Measurements from ENCODE around the gene FAM20C.
A peak's percentile ranks its signal among the peaks of the same experiment; 100 is the strongest.

The FAM20C gene

DNA sequence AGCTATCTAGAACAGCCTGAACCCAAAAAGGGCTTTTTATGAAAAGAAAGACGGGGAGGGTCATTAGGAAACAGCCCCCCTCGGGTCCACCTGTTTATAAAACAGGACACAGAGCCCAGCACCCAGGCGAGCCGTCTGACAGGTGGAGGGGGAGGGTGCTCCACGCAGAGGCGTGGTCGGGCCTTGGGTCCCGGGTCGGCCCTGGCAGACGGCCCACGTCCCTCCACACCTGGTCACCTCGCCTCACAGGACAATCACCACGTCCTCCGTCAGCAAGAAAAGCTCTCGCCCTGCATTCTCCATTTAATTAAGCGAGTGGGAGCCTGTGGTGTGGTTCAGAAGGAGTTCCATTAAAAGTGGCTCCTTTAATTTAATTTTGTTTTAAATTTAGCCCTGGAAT lies 55.3 kb downstream of the FAM20C start:
- DNase-seq: no peak

DNA sequence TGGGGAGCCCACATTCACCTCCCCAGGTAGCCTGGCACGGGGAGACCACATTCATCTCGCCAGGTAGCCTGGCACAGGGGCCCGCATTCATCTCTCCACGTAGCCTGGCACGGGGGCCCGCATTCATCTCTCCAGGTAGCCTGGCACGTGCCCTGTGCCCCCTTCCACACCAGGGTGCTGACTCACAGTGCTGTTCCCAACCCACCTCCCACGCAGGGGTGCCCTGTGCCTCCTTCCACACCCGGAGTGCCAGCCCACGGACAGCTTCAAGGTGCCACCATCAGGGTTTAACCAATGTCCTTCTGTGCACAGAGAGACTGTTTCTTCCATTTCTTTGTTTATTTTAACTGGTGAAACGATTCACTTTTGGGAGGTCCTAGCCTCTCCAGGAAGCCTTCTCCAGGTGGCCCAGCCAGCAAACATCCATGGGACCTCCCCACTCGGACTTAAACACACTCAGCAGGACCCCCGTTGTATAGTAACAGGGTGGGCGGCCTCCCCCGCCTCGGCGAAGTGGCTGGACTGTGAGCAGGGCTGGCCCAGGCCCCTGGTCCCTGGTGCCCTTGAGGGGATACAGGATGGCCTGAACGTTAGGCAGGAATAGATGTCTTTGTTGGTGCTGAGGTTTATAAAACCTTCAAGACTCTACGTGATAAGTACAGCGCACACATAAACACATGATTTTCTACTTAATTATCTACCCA lies 56.5 kb downstream of the FAM20C start:
- DNase-seq: no peak

DNA sequence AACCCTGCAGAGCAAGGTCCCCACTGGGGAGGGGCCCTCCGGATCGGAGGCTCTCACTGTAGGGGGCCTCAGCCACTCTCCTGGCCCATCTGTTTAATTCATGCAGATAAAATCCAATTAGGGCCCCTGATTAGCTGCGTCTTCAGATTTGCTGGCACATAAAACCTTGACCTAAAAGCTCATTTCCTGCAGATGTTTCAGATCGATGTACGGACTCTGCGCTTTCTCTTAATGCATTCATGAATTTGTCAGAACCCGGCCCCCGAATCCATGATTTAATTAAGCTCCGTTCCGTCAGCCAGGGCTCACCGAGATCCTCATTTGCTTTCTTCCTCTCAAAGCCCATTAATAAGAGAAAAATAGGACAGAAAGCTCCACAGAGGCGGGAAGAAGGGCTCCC lies 57.6 kb downstream of the FAM20C start:
- DNase-seq: no peak

DNA sequence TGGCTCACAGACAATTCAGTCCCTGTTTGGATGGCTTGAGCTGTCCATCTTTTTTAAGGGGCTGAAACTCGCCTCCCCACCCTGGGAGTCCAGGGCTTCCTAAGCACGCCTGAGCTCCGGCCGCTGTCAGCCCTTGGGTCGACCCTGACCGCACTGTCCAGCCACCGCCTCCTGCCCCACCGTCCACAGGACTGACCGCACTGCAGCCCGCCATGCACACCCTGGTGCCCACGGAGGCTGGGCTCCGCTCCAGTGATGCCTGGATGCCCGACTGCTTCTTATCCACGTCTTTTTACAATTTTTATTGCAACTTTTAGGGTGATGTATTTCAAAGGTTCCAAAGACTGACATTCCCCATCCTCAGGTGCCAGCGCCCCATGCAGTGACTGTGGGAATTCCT lies 58.2 kb downstream of the FAM20C start:
- DNase-seq: no peak

DNA sequence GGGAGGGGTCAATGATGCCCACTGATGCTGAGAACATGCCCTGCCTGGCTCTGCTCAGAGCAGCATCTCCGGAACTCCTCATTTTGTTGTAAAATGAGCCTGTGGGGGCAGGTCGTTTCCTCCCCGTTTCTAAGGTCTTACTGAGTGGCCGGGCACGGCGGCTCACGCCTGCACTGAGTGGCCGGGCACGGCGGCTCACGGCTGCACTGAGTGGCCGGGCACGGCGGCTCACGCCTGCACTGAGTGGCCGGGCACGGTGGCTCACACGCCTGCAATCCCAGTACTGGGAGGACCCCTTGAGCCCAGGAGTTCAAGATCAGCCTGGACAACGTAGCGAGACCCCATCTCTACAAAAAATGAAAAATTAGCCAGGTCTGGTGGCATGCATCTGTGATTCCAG lies 58.6 kb downstream of the FAM20C start:
- no peak for DNase-seq

DNA sequence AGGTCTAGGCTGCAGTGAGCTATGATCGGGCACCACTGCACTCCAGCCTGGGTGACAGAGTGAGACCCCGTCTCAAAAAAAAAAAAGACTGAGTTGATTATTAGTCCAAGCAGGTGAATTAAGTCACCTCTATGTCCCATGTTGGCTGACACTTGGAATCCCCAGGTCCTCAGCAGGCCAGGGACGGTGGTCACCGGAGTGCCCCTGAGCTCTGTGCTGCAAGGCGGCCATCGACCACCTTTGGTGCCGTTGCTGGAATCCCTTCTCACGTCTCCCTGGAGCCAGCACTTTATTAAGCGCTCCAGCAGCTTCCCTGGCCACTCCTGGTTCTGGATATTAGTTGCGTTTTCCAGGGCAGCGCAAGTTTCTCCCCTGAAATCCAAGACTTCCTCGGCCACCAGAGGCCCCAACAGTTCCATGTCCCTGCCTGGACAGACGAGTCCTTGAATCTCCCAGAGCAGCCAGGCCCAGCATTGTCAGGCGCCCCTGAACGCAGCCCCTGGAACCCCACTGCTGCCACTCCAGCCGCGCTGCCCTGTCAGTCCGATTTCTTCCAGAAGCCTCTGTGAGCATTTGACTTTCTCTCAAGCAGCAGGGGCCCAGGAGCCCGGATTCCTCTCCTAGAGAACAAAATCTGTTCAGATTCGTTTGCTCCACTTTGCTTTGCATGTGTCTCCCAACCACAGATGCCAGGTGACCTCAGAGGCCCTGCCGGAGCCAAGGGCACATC lies 59.2 kb downstream of the FAM20C start:
- DNase-seq: no peak

DNA sequence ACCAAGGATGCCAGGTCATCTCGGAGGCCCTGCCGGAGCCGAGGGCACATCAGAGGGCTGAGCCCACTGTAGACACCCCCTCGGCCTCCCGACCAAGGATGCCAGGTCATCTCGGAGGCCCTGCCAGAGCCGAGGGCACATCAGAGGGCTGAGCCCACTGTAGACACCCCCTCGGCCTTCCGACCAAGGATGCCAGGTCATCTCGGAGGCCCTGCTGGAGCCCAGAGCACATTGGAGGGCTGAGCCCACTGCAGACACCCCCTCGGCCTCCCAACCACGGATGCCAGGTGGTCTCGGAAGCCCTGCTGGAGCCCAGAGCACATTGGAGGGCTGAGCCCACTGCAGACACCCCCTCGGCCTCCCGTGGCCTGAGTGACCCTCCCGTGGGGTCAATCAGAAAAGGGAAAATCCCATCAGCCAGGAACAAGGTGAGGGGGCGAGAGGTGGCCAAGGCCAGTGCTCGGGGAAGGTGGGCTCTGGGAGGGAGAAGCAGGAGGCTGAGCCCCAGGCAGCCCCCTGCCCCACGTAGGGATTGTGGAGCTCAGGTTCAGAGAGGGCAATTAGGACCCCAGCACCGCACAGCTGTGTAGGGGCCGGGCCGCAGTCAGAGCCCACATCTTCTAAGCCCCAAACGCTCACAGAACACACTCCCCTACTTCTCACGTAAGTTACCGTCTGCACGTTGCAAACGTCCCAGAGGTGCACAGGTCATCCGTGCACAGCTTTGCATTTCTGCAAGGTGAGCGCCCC lies 60.0 kb downstream of the FAM20C start:
- DNase-seq: no peak

DNA sequence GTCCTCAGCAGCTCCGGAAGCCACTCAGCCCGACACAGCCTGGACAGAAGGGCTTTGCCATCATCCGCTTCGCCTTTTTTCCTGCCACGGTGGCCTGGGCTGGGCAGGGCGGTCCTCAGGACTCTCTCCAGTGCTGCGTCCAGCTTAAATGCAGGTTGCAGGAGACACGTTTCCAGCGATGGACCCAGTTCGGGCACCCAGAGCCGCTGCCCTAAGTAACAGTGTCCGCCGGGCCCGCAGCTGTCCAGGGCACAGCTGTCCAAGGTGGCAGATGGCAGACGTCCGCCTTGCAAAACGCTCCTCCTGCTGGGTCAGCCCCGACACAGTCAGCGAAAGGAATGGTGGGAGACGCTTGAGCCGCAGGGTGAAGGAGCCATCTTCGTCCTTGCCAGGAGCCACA lies 60.6 kb downstream of the FAM20C start:
- no peak for DNase-seq

DNA sequence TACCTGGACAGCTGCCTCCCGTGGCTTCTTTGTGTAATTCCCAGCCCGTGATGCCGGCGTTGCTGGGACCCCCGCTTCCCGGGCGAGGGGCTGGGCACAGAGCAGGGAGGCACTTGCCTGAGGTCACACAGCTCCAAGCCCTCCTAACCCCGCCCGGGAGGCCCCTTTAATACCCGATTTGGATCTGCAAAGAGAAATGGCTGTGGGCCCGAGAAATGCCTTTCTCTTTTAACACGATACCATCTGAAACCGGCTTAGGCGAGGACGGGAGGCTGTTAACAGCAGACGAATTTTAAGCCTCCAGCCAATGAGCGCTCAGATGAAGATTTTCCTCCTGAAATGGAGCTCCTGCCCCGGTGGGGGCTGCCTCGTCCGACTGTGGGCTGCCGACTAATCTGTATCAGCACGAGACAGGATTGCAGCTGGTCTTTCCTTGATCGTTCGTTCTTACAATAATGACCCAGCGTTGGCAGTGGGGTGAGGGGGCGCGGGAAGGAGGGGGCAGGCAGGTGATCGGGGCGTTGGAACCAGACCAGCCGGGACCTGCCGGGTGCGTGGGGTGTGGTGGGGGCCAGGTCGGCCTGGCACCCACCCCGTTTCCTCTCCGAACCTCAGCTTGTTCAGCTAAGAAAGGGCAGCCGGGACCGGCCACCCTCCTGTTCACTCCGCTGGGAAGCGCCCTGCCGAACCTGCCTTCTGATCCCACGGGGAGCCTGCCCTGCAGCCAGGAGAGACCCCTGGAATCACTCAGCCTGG lies 61.4 kb downstream of the FAM20C start:
- DNase-seq: no peak

DNA sequence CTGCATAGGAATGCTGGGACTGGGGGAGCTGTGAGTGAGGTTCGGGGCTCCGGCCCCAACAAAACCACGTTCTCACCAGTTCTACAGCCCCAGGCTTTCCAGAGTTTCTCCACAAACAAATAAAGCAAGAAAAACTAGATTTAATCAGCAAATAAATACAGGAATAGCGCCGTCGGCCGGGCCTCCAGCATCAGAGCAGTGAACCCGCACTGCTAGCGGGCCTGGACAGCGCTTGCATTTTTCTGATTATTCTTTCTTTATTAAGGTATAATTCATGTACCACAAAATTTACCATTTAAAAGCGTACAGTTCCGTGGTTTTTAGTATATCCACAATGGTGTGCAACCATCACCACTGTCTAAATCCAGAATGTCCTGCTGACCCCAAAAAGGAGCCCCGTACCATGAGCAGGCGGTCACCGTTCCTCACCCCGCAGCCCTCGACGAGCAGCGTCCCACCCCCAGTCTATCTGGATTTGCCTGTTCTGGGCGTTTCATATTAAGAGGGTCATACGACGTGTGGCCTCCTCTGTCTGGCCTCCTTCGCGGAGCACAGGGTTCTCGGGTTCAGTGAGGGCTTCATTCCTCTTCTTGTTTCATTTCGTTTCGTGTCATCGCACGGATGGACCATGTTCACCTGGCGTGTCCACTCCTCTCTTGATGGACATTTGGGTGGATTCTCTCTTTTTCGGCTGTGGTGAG lies 62.1 kb downstream of the FAM20C start:
- no peak for DNase-seq

DNA sequence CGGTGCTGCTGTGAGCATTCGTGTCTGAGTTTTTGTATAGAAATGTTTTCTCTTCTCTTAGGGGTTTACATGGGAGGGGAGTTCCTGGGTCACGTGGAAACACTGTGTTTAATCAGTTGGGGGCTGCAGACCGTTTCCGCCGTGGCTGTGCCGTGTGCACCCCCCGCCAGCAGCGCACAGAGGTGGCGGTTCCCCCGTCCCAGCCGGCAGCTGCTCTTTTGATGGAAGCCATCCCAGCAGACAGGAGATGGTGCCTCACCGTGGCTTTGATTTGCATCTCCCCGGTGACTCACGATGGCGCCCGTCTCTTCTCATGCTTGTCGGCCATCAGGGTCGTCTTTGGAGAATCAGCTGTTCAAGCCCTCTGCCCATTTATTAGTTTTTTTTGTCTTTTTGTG lies 62.7 kb downstream of the FAM20C start:
- no peak for DNase-seq

DNA sequence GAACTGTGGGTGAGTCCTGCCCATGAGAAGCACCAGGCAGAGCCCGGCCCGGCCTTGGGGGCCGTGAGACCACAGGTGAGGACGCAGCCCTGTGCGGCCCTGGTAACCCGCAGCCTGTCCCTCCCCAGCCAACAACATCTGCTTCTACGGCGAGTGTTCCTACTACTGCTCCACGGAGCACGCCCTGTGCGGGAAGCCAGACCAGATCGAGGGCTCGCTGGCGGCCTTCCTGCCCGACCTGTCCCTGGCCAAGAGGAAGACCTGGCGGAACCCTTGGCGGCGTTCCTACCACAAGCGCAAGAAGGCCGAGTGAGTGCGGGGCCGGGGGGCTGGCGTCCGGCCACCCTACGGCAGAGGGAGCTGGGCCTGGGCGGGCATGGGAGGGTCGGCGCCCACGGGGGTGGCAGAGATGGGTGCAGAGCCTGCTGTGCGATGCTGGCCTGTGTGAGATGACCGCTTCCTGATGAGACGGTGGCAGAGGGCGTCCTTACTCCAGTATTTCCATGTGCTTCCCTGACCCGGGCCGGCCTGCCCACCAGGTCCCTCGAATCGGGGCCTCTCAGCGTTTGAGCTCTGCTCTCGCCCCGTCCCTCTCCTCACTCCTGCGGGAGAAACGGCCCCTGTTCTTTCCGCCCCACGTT lies 63.5 kb downstream of the FAM20C start:
- DNase-seq: no peak

DNA sequence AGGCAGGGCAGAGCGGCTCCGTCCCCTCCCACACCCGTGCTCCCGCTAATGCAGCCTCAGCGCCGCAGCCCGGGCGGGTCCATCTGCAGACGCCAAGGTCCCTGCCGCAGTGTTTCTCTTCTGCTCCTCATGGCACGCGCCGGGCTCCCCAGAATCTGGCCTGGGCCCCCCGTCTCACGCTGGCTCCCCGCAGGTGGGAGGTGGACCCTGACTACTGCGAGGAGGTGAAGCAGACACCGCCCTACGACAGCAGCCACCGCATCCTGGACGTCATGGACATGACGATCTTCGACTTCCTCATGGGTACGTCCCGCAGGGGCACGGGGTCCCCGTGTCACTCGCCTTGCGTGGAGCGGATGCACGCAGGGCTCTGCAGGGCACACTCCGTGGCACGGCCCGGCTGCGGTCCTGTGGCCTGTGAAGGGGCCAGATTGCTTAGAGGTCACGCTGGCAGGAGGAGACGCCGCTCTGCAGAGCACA lies 64.1 kb downstream of the FAM20C start:
- DNase-seq: no peak

DNA sequence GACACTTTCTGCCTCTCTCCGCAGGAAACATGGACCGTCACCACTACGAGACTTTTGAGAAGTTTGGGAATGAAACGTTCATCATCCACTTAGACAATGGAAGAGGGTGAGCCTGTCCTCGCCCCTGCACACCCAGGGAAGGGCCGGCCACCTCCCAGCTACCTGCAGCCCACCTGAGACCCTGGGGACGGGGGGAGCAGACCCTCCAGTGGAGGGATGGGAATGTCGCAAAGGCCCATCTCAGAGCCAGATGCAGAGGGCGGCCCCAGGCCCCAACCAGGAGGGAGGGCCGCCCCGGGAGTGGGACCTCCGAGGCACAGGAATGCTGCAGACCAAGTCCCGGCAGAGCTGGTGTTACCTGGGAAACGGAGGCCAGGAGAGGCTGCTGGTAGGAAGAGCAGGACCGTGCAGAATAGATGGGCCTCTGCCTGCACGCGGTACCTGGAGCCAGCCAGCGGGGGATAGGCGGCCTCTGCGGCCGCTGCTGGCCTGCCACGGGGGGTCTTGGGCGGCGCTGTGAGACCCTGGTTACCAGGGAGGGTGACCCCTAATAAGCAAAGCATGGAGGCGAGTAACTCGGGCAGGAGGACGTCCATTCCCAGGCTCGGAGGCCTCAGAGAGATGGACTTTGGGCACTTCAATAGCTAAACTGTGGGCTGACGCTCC lies 64.7 kb downstream of the FAM20C start:
- DNase-seq: no peak

DNA sequence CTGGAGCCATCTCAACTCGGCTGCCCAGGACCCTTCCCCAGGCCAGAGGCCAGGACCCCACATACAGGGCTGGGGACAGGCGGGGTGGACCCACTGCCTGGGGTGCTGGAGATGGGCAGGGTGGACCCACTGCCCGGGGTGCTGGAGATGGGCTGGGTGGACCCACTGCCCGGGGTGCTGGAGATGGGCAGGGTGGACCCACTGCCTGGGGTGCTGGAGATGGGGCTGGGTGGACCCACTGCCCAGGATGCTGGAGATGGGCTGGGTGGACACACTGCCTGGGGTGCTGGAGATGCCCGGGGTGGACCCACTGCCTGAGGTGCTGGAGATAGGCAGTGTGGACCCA lies 65.2 kb downstream of the FAM20C start:
- DNase-seq: no peak

DNA sequence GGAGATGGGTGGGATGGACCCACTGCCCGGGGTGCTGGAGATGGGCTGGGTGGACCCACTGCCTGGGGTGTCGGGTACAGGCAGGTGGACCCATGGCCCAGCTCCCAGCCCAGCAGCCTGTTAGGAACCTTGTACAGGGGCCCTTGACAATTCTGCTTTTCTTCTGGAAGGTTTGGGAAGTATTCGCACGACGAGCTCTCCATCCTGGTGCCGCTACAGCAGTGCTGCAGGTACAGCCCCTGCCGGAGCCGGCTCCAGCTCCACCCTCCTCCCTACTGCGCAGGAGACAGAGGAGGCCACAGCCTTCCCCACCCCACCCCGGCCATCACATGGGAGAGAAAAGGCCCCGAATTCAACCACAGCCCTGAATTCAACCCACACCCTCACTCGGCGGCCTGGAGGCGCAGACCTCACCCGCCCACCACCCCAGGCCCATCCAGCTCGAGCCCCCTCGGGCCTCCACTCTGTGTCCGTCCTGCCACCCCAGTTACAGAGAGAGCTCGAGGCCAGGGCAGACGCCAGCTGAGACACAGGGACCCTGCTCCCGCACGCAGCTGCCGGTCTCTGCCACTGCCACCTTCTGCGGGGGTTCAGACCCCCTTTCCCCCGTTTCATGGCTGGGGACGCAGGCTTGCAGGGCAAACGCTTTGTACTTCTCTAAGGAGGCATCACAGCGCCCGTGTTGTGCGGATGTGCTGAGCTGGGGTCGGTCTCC lies 66.3 kb downstream of the FAM20C start:
- no peak for DNase-seq

DNA sequence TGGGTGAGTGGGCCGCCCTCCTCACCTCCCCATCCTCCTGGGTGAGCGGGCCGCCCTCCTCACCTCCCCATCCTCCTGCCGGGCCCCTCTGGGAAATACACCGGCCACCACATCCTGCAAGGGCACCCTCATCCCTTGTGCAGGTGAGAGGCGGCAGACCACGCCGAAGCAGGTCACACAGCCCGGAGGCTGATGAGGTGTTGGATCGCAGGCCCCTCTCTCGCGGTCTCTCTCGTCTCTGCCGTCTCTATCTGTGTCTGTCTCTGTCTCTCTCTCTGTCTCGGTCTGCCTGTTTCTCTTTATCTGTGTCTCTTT lies 66.8 kb downstream of the FAM20C start:
- DNase-seq: no peak

DNA sequence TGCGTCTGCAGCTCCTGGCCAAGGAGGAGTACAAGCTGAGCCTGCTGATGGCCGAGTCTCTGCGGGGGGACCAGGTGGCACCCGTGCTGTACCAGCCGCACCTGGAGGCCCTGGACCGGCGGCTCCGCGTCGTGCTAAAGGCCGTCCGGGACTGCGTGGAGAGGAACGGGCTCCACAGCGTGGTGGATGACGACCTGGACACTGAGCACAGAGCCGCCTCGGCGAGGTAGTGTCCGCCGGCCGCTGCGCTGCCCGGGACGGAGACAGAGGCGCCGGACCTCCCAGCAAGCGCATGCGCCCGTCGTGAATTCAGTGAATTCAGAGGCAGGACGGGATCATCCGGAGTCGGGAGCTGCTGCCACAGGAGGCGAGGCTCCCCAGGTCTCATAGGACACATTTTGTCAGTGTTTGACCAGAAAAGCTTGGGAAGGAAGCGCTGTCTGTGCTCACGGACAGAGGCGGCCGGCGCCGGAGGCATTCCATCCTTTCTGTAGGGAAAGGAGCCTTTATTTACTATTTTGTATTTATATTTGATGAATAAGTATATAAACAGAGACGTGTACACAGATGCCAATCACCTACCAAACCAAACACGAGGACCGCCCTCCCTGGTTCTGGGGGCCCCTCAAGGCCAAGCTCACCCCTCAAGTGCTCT lies 67.5 kb downstream of the FAM20C start:
- DNase-seq: peak in 1 of 5 donors; percentile 5

DNA sequence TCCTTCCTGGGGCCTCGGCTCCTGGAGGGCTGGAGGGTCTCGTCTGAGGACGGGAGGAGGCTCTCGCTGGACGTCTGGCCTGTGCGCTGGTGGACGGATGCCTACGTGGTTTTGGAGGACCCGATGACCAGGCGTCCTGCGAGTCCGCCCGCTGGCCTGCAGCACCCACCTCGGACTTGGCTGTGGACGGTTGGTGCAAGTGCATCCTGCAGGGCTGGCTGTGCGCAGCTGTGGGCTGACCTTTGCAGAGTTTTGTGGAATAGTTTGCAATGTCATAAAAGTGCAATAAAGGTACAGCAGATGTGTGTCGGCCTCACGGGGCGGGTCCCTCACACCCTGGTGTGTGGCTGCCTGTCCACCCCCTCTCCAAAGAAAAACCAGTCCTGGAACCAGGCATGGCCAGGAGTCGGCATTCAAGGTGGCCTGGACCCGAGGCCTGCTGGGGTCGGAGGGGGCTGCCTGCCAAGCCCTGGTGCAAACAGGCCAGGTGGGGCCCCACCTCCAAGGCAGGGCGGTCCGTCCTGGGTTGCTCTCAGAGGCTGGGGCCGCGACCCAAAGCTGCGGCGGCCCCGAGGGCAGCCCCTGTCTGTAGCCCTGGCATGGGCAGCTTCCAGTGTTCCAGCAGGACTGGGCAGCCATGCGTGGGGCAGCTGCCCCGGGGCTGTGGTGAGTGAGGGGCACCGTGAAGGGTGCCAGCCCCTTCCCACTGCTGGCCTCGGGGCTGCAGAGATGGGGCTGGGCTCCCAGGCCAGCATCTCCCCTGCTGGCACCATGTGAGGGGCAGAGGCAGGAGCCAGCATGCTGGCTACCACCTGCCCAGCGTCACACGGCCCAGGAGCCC lies 68.3 kb downstream of the FAM20C start:
- peak in 1 of 5 donors; percentile 2 for DNase-seq

Measured in T-helper 1 cell (primary cell).